Measurements from ENCODE around the gene GOLGA6L24.
"Not testable (repeated sequence)": the region's sequence is repeated elsewhere in the genome, so short reads cannot be mapped to it uniquely, and the experiment has no call there.

GRCh38 chr15:28402774-28403435 is 45.0 kb upstream of the GOLGA6L24 start:
- not testable (repeated sequence) for TF ChIP-seq CTCF, POLR2A (IDR thresholded peaks at IDR 0.05)
